ENCODE measurements around the gene RNF151.

- TF ChIP-seq FOXM1 (IDR thresholded peaks at IDR 0.05; ENCODE audit: borderline replicate concordance), result no peak
- no peak for TF ChIP-seq BHLHE40 (IDR thresholded peaks at IDR 0.05; ENCODE audit: borderline replicate concordance)
- TF ChIP-seq ELF4 (IDR thresholded peaks at IDR 0.05), result no peak
- no peak for TF ChIP-seq PKNOX1 (IDR thresholded peaks at IDR 0.05)
- TF ChIP-seq NFRKB (IDR thresholded peaks at IDR 0.05), result no peak
- no peak for TF ChIP-seq SP1 (IDR thresholded peaks at IDR 0.05)
- TF ChIP-seq LEF1 (IDR thresholded peaks at IDR 0.05; ENCODE audit: borderline replicate concordance), result no peak
These were observed 43.3 kb downstream of the RNF151 start, which contains the start of gene ZNF598 for GRCh38 chr16:2009791-2010510.

All from HEK293T (cell line).